Ovary (tissue), 3 donors: ENCODE data around the gene ZSCAN18.

Experiments used
- EP300 ChIP-seq: sonication (generic); formaldehyde crosslinking; IDR thresholded peaks from one replicate; pipeline ENCODE4 v1.6.1; 2017; ENCODE audit warnings: antibody characterized with exemption
- TF ChIP-seq, protein P1 (sequence below), 3 donors: fragments of 450-650 bp in 2 of 3; fragments of 200-600 bp in 1 of 3; IDR thresholded peaks; one replicate each; pipeline versions ENCODE4 v1.5.1 to v1.8.0; 2016 to 2022; ENCODE audit warnings: antibody characterized with exemption in 3 of 3, mild to moderate bottlenecking in 1 of 3
- donor health status: DM: no; HTN: no; CAD: no.

DNA sequence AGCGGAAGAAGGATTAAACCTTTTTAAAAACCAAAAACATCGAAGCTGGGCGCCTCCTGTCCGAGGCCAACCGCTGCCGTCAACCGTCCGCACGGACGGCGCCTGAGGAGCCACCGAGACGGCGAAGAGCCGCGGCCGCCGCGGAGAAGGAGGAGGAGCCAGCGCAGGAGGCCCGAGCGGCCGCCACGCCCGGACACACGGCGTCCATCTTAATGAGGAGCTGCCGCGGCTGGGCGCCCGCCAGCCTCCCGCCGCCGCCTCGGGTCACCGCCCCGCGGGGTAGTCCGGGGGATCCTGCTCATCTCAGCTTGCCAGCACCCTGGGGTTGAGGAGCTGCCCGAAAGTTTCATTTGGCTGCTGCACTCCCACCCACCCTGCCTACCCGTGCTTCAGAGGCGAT, 53.6 kb downstream of the ZSCAN18 start:
- TF ChIP-seq, protein P1, sequence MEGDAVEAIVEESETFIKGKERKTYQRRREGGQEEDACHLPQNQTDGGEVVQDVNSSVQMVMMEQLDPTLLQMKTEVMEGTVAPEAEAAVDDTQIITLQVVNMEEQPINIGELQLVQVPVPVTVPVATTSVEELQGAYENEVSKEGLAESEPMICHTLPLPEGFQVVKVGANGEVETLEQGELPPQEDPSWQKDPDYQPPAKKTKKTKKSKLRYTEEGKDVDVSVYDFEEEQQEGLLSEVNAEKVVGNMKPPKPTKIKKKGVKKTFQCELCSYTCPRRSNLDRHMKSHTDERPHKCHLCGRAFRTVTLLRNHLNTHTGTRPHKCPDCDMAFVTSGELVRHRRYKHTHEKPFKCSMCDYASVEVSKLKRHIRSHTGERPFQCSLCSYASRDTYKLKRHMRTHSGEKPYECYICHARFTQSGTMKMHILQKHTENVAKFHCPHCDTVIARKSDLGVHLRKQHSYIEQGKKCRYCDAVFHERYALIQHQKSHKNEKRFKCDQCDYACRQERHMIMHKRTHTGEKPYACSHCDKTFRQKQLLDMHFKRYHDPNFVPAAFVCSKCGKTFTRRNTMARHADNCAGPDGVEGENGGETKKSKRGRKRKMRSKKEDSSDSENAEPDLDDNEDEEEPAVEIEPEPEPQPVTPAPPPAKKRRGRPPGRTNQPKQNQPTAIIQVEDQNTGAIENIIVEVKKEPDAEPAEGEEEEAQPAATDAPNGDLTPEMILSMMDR (IDR thresholded peaks at IDR 0.05), result no peak
- no peak for TF ChIP-seq EP300
